ENCODE results near the gene SP100. TPM values are rescaled to one million over a fixed set of nuclear protein-coding genes. Genes with fewer than 3 reads are reported as not detected.

The SP100 gene
- total RNA-seq, 1 donor, result 137 TPM

- Histone ChIP-seq H3K79me2 (ENCODE audit: insufficient read depth, low read length) (peaks cover 3% of the 10 kb centered on the region), H2AFZ (ENCODE audit: low read length) (no peak overlapping the region), H3K9me3 (ENCODE audit: low read depth, low read length) (no peaks in the 10 kb centered on the region), H3K27ac (ENCODE audit: low read depth, low read length) (no peak overlapping the region), H3K4me2 (ENCODE audit: insufficient read depth, low read length) (no peak overlapping the region), H3K36me3 (ENCODE audit: insufficient read depth, low read length) (peaks cover 23% of the 10 kb centered on the region), H3K4me3 (ENCODE audit: insufficient read depth, low read length) (no peak overlapping the region), H3K4me1 (ENCODE audit: insufficient read depth, low read length) (no peaks in the 10 kb centered on the region), H3K27me3 (ENCODE audit: insufficient read depth, low read length) (no peaks in the 10 kb centered on the region), H4K20me1 (ENCODE audit: insufficient read depth, low read length) (no peaks in the 10 kb centered on the region)
- no peak for DNase-seq (ENCODE audit: insufficient read length, low spot score, missing footprints)
- TF ChIP-seq CTCF (IDR thresholded peaks at IDR 0.05; ENCODE audit: extremely low read depth, low read depth, low read length), result no peak
Measured at GRCh38 chr2:230492107-230492506, 76.1 kb downstream of the SP100 start.

GRCh38 chr2:230494980-230495379 lies 79.0 kb downstream of the SP100 start:
- H3K4me2 ChIP-seq (ENCODE audit: insufficient read depth, low read length), result no peak overlapping the region
- H3K4me3 ChIP-seq (ENCODE audit: insufficient read depth, low read length), result no peak overlapping the region
- H3K9me3 ChIP-seq (ENCODE audit: low read depth, low read length), result no peaks in the 10 kb centered on the region
- no peaks in the 10 kb centered on the region for H3K4me1 ChIP-seq (ENCODE audit: insufficient read depth, low read length)
- no peaks in the 10 kb centered on the region for H3K27me3 ChIP-seq (ENCODE audit: insufficient read depth, low read length)
- peaks cover 29% of the 10 kb centered on the region for H3K36me3 ChIP-seq (ENCODE audit: insufficient read depth, low read length)
- no peaks in the 10 kb centered on the region for H3K79me2 ChIP-seq (ENCODE audit: insufficient read depth, low read length)
- TF ChIP-seq CTCF (IDR thresholded peaks at IDR 0.05; ENCODE audit: extremely low read depth, low read depth, low read length), result no peak
- H3K27ac ChIP-seq (ENCODE audit: low read depth, low read length), result no peak overlapping the region
- no peaks in the 10 kb centered on the region for H4K20me1 ChIP-seq (ENCODE audit: insufficient read depth, low read length)
- no peak overlapping the region for H2AFZ ChIP-seq (ENCODE audit: low read length)
- DNase-seq (ENCODE audit: insufficient read length, low spot score, missing footprints), result no peak

- Histone ChIP-seq H3K9me3 (ENCODE audit: low read depth, low read length) (no peaks in the 10 kb centered on the region), H3K4me3 (ENCODE audit: insufficient read depth, low read length) (no peak overlapping the region), H4K20me1 (ENCODE audit: insufficient read depth, low read length) (no peaks in the 10 kb centered on the region), H3K4me1 (ENCODE audit: insufficient read depth, low read length) (no peaks in the 10 kb centered on the region), H3K79me2 (ENCODE audit: insufficient read depth, low read length) (no peaks in the 10 kb centered on the region), H2AFZ (ENCODE audit: low read length) (no peak overlapping the region), H3K36me3 (ENCODE audit: insufficient read depth, low read length) (peaks cover 32% of the 10 kb centered on the region), H3K4me2 (ENCODE audit: insufficient read depth, low read length) (no peak overlapping the region), H3K27me3 (ENCODE audit: insufficient read depth, low read length) (no peaks in the 10 kb centered on the region), H3K27ac (ENCODE audit: low read depth, low read length) (no peak overlapping the region)
- DNase-seq (ENCODE audit: insufficient read length, low spot score, missing footprints), result no peak
- TF ChIP-seq CTCF (IDR thresholded peaks at IDR 0.05; ENCODE audit: extremely low read depth, low read depth, low read length), result no peak
Measured at GRCh38 chr2:230496891-230497290, 80.9 kb downstream of the SP100 start.

GRCh38 chr2:230498506-230499107 lies 82.6 kb downstream of the SP100 start:
- no peak overlapping the region for H3K27ac ChIP-seq (ENCODE audit: low read depth, low read length)
- H3K4me1 ChIP-seq (ENCODE audit: insufficient read depth, low read length), result no peaks in the 10 kb centered on the region
- no peak overlapping the region for H2AFZ ChIP-seq (ENCODE audit: low read length)
- H3K36me3 ChIP-seq (ENCODE audit: insufficient read depth, low read length), result peaks cover 27% of the 10 kb centered on the region
- no peak overlapping the region for H3K4me3 ChIP-seq (ENCODE audit: insufficient read depth, low read length)
- no peaks in the 10 kb centered on the region for H3K9me3 ChIP-seq (ENCODE audit: low read depth, low read length)
- no peak overlapping the region for H3K4me2 ChIP-seq (ENCODE audit: insufficient read depth, low read length)
- no peaks in the 10 kb centered on the region for H3K79me2 ChIP-seq (ENCODE audit: insufficient read depth, low read length)
- no peaks in the 10 kb centered on the region for H3K27me3 ChIP-seq (ENCODE audit: insufficient read depth, low read length)
- TF ChIP-seq CTCF (IDR thresholded peaks at IDR 0.05; ENCODE audit: extremely low read depth, low read depth, low read length), result no peak
- DNase-seq (ENCODE audit: insufficient read length, low spot score, missing footprints), result no peak
- H4K20me1 ChIP-seq (ENCODE audit: insufficient read depth, low read length), result no peaks in the 10 kb centered on the region

Measured in osteoblast (primary cell).